Measurements from ENCODE around the gene NUTM2F. TPM values are rescaled to one million over a fixed set of nuclear protein-coding genes. Genes with fewer than 3 reads are reported as not detected.
"Not testable (repeated sequence)": the region's sequence is repeated elsewhere in the genome, so short reads cannot be mapped to it uniquely, and the experiment has no call there.

NUTM2F gene
- total RNA-seq, 1 donor from 2014 or later, result not detected

GRCh38 chr9:94315034-94315984 is 13.1 kb downstream of the NUTM2F start:
- not testable (repeated sequence) for DNase-seq

DNA sequence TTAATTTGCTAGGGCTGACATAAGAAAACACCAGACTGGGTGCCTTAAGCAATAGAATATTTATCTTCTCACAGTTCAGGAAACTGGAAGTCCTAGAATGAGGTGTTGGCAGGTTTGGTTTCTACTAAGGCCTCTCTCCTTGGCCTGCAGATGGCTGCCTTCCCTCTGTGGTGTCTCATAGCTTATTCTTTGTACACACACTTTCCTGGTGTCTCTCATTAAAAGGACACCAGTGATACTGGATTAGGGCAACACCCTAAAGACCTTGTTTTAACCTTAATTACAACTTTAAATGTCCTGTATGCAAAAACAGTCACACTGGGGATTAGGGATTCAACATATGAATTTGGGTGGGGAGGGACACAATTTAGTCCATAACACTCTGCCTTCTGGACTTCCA is 25.1 kb downstream of the NUTM2F start:
- DNase-seq, result no peak

DNA sequence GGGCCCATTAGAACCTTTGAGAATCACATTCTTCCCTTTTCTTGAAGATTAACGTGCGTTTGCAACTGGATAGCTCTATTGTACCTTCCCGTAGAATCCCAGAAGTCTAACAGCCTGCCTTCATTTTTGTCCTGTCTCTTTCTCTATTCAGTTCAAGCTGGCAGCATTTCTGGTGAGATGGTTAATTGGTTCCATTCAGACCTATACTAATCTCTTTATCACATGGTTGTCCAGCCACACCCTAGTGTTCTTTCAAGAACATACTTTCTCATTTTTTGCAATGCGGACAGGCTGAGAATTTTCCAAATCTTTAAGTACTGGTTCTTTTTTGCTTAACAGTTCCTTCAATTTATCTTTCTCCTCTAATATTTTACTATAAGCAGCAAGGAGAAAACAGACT is 26.0 kb downstream of the NUTM2F start:
- DNase-seq, result no peak

DNA sequence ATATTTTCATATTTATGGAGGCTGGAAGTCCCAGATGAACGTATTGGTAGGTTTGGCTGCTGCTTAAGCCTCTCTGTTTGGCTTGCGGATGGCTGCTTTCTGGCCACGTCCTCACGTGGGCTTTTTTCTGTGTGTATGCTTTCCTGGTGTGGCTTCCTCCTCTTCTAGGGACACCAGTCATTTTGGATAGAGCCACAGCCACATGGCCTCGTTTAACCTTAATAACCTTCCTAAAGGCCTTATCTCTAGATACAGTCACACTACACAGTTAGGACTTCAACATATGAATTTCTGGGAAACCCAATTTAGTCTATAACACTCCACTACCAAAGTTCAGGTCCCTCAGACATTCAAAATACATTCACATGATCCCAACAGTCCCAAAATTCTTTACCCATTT is 26.9 kb downstream of the NUTM2F start:
- no peak for DNase-seq

DNA sequence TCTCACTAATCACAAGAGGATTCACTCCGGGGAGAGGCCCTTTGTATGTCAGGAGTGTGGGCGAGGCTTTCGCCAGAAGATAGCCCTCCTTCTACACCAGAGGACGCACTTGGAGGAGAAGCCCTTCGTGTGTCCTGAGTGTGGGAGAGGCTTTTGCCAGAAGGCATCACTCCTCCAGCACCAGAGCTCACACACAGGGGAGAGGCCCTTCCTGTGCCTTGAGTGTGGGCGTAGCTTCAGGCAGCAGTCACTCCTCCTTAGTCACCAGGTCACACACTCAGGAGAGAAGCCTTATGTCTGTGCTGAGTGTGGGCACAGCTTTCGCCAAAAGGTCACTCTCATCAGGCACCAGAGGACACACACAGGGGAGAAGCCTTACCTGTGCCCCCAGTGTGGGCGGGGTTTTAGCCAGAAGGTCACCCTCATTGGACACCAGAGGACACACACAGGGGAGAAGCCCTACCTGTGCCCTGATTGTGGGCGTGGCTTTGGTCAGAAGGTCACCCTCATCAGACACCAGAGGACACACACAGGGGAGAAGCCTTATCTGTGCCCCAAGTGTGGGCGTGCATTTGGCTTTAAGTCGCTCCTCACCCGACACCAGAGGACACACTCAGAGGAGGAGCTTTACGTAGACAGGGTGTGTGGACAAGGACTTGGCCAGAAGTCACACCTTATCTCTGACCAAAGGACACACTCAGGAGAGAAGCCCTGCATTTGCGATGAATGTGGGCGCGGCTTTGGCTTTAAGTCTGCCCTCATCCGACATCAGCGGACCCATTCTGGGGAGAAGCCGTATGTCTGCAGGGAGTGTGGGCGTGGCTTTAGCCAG is 27.8 kb downstream of the NUTM2F start:
- DNase-seq, result no peak

- no peak for DNase-seq
Measured at GRCh38 chr9:94298949-94299599, 29.4 kb downstream of the NUTM2F start.

GRCh38 chr9:94289691-94290090 is 38.8 kb downstream of the NUTM2F start:
- no peak for DNase-seq

- no peak for DNase-seq
Measured at GRCh38 chr9:94287877-94288513, 40.4 kb downstream of the NUTM2F start.

DNA sequence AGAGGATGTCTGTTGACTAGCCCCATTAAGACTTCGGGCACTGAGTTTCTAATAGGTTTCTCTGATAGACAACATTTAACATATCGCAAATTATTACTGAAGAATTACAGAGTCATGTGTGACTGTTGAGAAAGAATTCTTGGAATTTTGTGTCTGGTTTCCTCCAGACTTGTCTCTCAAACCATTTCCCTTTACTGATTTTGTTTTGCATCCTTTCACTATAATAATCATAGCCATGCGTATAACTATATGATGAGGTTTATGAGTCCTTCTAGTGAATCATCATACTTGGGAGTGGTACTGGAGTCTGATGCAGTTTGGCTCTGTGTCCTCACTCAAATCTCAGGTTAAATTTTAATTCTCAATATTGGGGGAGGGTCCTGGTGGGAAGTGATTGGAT is 42.3 kb downstream of the NUTM2F start:
- no peak for DNase-seq

DNA sequence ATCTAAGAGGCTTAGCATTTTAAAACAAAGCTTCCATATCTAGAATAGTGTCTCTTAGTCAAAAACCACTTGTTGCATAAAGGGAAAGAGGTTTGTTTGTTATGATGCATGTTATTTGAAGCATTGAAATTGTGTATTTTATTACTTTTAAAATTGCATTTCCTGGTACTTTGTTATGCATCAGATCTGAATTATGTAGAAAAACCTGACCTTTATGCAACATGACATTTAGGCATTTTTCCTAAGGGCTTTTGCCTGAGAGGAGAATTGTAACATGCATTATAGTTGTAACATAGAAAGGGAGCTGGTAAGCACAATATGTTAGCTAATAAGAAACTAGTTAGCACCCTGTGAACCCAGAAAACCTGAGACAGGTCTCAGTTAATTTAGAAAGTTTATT is 47.3 kb downstream of the NUTM2F start:
- no peak for DNase-seq

- no peak for DNase-seq
Measured at GRCh38 chr9:94280409-94280989, 47.9 kb downstream of the NUTM2F start.

DNA sequence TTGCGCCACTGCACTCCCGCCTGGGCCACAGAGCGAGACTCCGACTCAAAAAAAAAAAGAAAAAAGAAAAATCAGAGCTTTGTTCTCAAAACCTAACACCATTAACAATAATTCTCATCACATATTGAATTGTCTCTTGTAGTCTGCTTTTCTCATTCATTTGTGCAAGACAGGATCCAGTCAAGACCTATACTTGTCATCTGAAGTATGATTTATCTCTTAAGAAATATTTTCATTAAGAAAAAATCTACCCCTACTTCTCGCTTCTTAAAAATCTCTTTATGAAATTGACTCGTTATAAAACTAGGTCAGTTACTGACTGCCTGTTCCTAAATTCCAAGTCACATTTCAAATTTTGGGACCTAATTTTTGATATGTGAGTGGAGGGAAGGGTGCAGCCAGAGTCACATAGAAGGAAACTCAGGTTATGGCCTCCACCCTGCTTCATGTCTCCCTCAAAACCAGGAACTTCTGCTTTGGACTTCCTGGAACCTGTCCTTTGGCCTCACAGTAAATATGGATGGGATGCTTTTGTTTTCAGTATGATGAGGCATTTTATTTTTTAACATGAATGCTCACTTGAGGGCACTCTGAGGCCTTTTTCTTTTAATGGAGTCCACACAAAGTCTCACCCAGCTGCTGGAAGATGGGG is 50.4 kb downstream of the NUTM2F start:
- DNase-seq, result no peak

DNA sequence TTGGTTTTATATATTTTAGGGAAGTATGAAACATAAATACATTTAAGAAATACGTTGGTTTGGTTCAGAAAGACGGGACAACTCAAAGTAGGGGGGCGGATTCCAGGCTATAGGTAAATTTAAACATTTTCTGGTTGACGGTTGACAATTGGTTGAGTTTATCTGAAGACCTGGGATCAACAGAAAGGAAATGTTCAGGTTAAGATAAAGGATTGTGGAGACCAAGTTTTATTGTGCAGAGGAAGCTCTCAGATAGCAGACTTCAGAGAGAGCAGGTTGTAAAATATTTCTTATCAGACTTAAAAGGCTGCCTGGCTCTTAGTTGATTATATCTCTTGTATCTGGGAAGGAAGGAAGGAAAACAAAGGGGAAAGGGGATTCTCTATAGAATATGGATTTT is 51.4 kb downstream of the NUTM2F start:
- not testable (repeated sequence) for DNase-seq

- DNase-seq, result no peak
Measured at GRCh38 chr9:94270009-94270408, 58.4 kb downstream of the NUTM2F start.

DNA sequence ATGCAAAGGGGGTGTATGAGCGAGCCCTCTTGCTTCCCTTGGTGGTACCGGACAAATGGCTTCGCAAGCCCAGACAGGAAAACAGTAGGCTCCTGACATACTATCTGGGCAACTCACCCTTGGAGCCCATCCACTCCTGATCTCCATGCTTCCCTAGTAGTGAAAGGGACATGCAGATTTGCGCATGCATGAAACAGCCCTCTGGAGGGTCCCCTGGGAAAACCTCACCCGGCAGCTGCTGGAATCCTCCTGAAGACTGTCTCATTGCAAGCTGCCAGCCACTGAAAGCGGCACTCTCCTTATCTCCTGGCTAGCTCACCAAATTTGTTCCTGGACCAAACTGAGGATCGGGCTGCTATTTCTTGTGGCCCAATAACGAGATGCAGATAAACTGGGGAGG is 59.2 kb downstream of the NUTM2F start:
- DNase-seq, result no peak

Other genes with a start within 250 kb of the NUTM2F start
- 5.9 and 7.0 TPM in 2 replicates for gene PTPDC1, start 244.2 kb downstream of the NUTM2F start, total RNA-seq
- 4.3 and 6.3 TPM in 2 replicates for gene ZNF169, start 69.3 kb downstream of the NUTM2F start, total RNA-seq
- not detected in 2 replicates for gene PCAT7, start 226.4 kb upstream of the NUTM2F start, total RNA-seq

All from dermis blood vessel endothelial cell (primary cell).